ENCODE measurements around the gene DIP2A. TPM values are rescaled to one million over a fixed set of nuclear protein-coding genes. Genes with fewer than 3 reads are reported as not detected.

DIP2A gene
- total RNA-seq, 1 donor = 26.5 TPM

DNA sequence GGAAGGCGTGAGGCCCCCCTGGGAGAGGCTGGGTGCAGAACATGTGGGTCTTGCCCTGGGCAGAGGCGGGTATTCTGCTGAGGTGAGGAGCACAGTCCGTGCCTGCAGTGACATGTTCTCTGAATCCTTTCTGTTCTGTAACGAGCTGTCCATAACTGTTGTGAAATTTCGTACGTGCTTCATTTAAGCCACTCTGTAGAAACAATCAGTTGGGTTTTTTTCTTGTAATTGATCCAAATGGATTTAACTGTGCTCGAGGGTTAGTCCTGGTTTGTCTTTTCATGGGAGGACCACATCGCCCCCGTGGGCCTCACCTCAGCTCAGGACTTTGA, 45.4 kb upstream of the DIP2A start:
- no peak overlapping the region for H3K4me3 ChIP-seq (ENCODE audit: low read depth, low read length)
- TF ChIP-seq, protein P1, sequence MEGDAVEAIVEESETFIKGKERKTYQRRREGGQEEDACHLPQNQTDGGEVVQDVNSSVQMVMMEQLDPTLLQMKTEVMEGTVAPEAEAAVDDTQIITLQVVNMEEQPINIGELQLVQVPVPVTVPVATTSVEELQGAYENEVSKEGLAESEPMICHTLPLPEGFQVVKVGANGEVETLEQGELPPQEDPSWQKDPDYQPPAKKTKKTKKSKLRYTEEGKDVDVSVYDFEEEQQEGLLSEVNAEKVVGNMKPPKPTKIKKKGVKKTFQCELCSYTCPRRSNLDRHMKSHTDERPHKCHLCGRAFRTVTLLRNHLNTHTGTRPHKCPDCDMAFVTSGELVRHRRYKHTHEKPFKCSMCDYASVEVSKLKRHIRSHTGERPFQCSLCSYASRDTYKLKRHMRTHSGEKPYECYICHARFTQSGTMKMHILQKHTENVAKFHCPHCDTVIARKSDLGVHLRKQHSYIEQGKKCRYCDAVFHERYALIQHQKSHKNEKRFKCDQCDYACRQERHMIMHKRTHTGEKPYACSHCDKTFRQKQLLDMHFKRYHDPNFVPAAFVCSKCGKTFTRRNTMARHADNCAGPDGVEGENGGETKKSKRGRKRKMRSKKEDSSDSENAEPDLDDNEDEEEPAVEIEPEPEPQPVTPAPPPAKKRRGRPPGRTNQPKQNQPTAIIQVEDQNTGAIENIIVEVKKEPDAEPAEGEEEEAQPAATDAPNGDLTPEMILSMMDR (IDR thresholded peaks at IDR 0.05; ENCODE audit: insufficient read depth, low read length) = no peak
- no peak for DNase-seq (ENCODE audit: low read depth)

- H3K4me3 ChIP-seq (ENCODE audit: low read depth, low read length) = no peak overlapping the region
- DNase-seq (ENCODE audit: low read depth) = no peak
- TF ChIP-seq, protein P1 (IDR thresholded peaks at IDR 0.05; ENCODE audit: insufficient read depth, low read length) = no peak
Measured at GRCh38 chr21:46414965-46415275, 43.8 kb upstream of the DIP2A start.

- no peak for DNase-seq (ENCODE audit: low read depth)
- no peak overlapping the region for H3K4me3 ChIP-seq (ENCODE audit: low read depth, low read length)
- TF ChIP-seq, protein P1 (IDR thresholded peaks at IDR 0.05; ENCODE audit: insufficient read depth, low read length) = no peak
Measured at GRCh38 chr21:46416551-46416950, 42.1 kb upstream of the DIP2A start.

DNA sequence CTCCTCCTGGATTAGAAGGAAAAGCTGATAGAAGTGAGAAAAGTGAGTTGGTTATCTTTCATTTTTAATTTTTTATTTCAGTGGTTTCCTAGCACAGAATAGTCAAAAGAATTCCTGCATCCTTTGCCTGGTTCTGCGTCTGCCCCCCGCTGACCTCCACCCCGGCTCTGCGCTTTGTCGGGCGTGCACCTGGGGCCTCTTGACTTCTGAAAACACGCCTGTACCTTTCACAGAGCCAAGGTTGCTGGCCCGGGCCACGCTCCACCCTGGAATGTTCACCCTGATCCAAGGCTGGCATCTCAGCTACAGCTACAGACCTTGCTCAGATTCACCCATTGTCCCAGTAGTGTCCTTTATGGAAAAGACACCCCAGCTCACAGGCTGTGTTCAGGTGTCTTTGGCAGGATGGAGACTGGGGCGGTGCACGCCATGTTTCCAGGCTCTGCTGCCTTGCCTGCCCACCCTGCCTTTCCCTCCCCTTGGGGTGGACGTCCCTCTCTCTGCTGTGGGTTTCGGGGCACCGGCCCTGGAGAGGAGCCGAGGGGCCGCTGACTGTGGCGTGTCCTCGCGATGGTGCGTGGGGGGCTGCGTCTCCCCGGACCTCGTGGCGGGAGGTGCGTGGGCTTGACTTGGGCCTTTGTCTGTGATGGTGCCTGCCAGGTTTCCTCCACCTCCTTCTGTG, 40.3 kb upstream of the DIP2A start:
- TF ChIP-seq, protein P1 (IDR thresholded peaks at IDR 0.05; ENCODE audit: insufficient read depth, low read length) = no peak
- no peak for DNase-seq (ENCODE audit: low read depth)
- H3K4me3 ChIP-seq (ENCODE audit: low read depth, low read length) = no peak overlapping the region

GRCh38 chr21:46420241-46421190, 38.2 kb upstream of the DIP2A start:
- TF ChIP-seq, protein P1 (IDR thresholded peaks at IDR 0.05; ENCODE audit: insufficient read depth, low read length) = no peak
- no peak for DNase-seq (ENCODE audit: low read depth)

GRCh38 chr21:46421191-46421750, 37.4 kb upstream of the DIP2A start:
- no peak for DNase-seq (ENCODE audit: low read depth)
- no peak overlapping the region for H3K4me3 ChIP-seq (ENCODE audit: low read depth, low read length)
- TF ChIP-seq, protein P1 (IDR thresholded peaks at IDR 0.05; ENCODE audit: insufficient read depth, low read length) = no peak

More at GRCh38 chr21:46420241-46421190, 38.2 kb upstream of the DIP2A start:
- H3K4me3 ChIP-seq (ENCODE audit: low read depth, low read length) = no peak overlapping the region

Data from fibroblast of the aortic adventitia (primary cell).